Body of pancreas (tissue), 4 donors: Measurements from ENCODE around the gene RAD51D. TPM values are rescaled to one million over a fixed set of nuclear protein-coding genes. Genes with fewer than 3 reads are reported as not detected.

Source experiments
- ATAC-seq: fragments of 150-250 bp; one replicate; pipeline ENCODE4 v1.9.1; 2016
- DNase-seq, 4 donors: peaks; one replicate each; pipeline ENCODE4 v3.0.0-alpha.2; 2019
- H3K27ac ChIP-seq, 4 donors: fragments of 200-600 bp; sonication (generic); 1 replicate in 3 of 4; 2 replicates in 1 of 4; pipeline versions ENCODE4 v1.5.1 to v1.6.1; 2016 to 2019; ENCODE audit warnings: mild to moderate bottlenecking in 1 of 4, mixed read lengths in 1 of 4, moderate library complexity in 1 of 4
- H3K27me3 ChIP-seq, 2 donors: fragments of 200-600 bp; sonication (generic); one replicate each; pipeline ENCODE4 v1.6.0; 2016; ENCODE audit warnings: mild to moderate bottlenecking in 1 of 2
- H3K36me3 ChIP-seq, 2 donors: fragments of 200-600 bp; sonication (generic); replicated peaks in 1 of 2; 2 replicates each; pipeline ENCODE4 v1.5.1; 2016; ENCODE audit warnings: low read depth in 2 of 2; ENCODE audit not compliant: insufficient read depth in 1 of 2
- H3K4me1 ChIP-seq: fragments of 200-600 bp; sonication (generic); one replicate; pipeline ENCODE4 v1.6.0; 2016
- H3K4me3 ChIP-seq, 2 donors: fragments of 200-600 bp; sonication (generic); 1 replicate in 1 of 2; 2 replicates in 1 of 2; pipeline ENCODE4 v1.5.1; 2016 to 2019
- H3K9me3 ChIP-seq, 3 donors: fragments of 200-600 bp; sonication (generic); 1 replicate in 2 of 3; 2 replicates in 1 of 3; pipeline ENCODE4 v1.5.1; 2016
- POLR2A ChIP-seq, 3 donors: fragments of 450-650 bp; IDR thresholded peaks; one replicate each; pipeline ENCODE4 v1.6.1; 2016; ENCODE audit warnings: antibody characterized with exemption in 3 of 3, mild to moderate bottlenecking in 2 of 3
- WGBS, 2 donors: methylation state at CpG; one replicate each; pipeline ENCODE4 v1.1.5; 2017; 5-methylcytosine and 5-hydroxymethylcytosine counted together
- intact Hi-C: fragments of 100-400 bp; cut with DNase I; formaldehyde crosslinking; loops from one replicate; pipeline ENCODE4 v1.15.1; 2023
- total RNA-seq, 2 donors: library from RNA; depleted of rRNA; stranded (reverse); fragments of >200 nt; gene quantifications; one replicate each; pipeline ENCODE4 v1.1.0, GENCODE V29; 2016
- TF ChIP-seq, protein P1 (sequence below), 7 experiments: fragments of 450-650 bp in 4 of 7; fragments of 200-600 bp in 3 of 7; sonication (generic) in 3 of 7; IDR thresholded peaks; one replicate each; pipeline ENCODE4 v1.5.1; 2016 to 2019; ENCODE audit warnings: antibody characterized with exemption in 7 of 7

Gene RAD51D
- total RNA-seq, 2 donors from 2014 or later = 3.4 to 16.2 TPM

DNA sequence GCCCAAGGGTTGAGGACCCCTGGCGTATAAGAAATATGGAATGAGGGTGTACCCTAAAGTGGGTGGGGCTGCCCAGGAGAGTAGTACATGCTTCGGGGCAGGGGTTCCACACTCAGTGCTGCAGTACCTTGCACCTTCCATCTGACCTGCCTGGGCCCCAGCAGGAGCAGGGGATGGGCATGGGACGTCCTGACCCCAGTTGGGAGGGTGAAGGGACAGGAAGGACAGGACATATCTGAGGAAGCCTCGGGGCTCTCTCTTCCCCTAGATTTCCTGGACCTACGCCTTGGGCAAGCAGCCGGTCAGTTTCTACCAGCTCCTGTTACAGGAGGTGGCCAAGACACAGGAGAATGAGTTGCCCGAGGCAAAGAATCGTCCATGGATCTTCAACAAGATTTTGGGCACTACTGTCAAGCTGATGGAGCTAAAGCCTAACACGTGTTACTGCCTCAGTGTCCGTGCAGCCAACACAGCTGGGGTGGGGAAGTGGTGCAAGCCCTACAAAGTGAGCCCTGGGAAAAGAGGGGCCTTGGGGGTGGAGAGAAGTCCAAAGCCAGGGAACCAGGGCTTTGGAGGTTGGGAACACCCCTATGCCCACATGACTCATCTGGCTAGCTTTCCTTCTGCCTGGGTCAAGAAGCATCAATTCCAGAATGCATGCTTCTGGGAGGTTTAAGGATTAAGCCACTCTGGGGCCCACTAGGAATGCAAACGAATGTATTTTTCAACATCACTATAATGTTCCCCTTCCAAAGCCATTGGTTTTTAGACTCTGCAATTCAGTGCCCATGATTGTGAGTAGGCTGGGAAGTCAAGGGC is 9.7 kb upstream of the RAD51D start:
- TF ChIP-seq POLR2A (IDR thresholded peaks at IDR 0.05) = no peak
- TF ChIP-seq, protein P1, sequence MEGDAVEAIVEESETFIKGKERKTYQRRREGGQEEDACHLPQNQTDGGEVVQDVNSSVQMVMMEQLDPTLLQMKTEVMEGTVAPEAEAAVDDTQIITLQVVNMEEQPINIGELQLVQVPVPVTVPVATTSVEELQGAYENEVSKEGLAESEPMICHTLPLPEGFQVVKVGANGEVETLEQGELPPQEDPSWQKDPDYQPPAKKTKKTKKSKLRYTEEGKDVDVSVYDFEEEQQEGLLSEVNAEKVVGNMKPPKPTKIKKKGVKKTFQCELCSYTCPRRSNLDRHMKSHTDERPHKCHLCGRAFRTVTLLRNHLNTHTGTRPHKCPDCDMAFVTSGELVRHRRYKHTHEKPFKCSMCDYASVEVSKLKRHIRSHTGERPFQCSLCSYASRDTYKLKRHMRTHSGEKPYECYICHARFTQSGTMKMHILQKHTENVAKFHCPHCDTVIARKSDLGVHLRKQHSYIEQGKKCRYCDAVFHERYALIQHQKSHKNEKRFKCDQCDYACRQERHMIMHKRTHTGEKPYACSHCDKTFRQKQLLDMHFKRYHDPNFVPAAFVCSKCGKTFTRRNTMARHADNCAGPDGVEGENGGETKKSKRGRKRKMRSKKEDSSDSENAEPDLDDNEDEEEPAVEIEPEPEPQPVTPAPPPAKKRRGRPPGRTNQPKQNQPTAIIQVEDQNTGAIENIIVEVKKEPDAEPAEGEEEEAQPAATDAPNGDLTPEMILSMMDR (IDR thresholded peaks at IDR 0.05) = no peak
- Histone ChIP-seq H3K27me3 (no peaks in the 10 kb centered on the region), H3K9me3 (no peaks in the 10 kb centered on the region), H3K4me1 (no peaks in the 10 kb centered on the region), H3K36me3 (peaks cover 0 to 17% of the 10 kb centered on the region in 2 donors), H3K4me3 (no peak overlapping the region), H3K27ac (no peak overlapping the region)
- no peak for DNase-seq
- intact Hi-C loops = no loop called here
- WGBS, 2 donors = 70 to 84% methylated on average over 5 to 11 of the region's 11 CpGs
- no peak for ATAC-seq

DNA sequence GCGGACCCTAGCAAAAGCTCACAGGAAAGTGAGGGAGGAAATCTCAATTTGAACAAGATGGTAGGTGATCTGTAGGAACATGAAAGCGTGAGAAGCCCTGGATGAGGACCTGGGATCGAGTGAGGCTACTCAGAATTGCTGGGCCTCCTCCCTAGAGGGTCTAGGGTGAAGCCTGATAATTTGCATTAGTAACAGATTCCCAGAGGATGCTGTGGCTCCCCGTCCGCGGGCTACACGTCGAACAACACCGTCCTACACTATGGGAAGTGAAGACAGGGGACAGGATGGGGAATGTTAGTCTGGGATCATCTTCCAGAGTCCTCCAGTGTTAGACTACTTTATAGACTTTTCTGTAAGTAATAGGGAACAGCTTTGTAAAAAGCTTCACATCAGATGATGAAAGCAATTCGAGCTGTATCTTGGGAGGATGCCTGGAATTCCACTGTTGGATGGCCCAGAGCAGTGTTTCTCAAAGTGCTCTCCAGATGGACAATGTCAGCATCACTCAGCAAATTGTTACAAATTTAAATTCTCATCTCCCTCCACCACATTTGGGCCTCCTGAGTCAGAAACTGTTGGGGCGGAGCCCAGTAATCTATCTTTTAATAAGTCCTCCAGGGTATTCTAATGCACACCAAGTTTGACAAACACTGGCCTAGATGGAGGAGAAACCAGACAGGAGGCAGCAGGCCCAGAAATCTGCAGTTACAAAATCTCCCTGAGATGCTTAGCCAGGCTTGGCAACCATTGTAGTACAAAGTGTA is 8.3 kb upstream of the RAD51D start:
- ATAC-seq (peak; percentile 27), DNase-seq (peak in 2 of 4 donors; percentile 19 to 33)
- no peak for TF ChIP-seq POLR2A (IDR thresholded peaks at IDR 0.05)
- TF ChIP-seq, protein P1 (IDR thresholded peaks at IDR 0.05) = no peak
- Histone ChIP-seq H3K4me1 (no peaks in the 10 kb centered on the region), H3K4me3 (no peak overlapping the region), H3K9me3 (no peaks in the 10 kb centered on the region), H3K36me3 (peaks cover 0 to 5% of the 10 kb centered on the region in 2 donors), H3K27me3 (no peaks in the 10 kb centered on the region), H3K27ac (no peak overlapping the region)
- intact Hi-C loops = no loop called here
- 78 to 80% methylated on average over 11 of the region's 11 CpGs for WGBS, 2 donors

DNA sequence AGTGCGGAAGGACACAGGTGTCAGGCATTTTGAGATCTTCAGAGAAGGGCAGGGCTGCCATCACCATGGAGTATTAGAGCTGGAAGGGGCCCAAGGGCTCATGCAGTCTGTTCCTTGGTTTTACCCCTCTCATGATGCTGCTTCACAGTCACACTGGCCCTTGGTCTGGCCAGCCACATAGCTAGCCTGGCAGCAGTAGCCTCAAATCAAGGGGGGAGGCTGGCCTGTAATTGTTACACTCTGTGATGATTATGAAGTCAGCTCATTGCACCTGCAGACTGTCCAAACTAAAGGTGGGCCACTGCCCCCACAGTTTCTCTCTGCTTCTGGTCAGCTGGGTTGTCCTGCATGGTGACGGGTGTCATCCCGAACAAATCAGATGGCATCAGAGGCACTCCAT is 1.7 kb upstream of the RAD51D start, which contains the start of gene FNDC8:
Gene FNDC8 (plus strand): TSS at position 301 of the 400 bp plus-strand sequence. CDS start 79 bp downstream, at position 380.
- intact Hi-C loops = loop anchor here (5.0 kb wide), 1 partner anchor 699 kb away; no protein-coding TSS in a partner anchor
- H3K4me1 ChIP-seq = peaks cover 17% of the 10 kb centered on the region
- WGBS, 2 donors = 86 to 93% methylated on average over 3 of the region's 3 CpGs

DNA sequence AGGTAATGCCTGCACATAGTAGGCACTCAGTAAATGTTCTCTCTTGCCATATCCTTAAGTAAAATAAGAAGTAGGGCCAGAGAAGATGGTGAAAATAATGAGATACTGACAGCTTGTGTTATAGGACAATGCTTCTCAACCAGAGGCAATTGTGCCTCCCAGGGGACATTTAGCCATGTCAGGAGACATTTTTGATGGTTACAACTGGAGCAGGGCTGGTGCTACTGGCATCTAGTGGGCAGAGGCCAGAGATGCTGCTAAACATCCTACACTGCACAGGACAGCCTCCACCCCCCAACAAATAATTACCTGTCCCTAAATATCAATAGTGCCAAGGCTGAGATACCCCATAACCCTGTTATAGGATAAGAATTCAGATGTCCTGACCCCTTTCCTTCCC is 1.7 kb downstream of the RAD51D start:
- H3K9me3 ChIP-seq = no peaks in the 10 kb centered on the region
- no peak overlapping the region for H3K4me3 ChIP-seq
- H3K36me3 ChIP-seq = no peaks in the 10 kb centered on the region
- intact Hi-C loops = loop anchor here (10.0 kb wide), 1 partner anchor 573 kb away; no protein-coding TSS in a partner anchor
- ATAC-seq = no peak
- H3K27ac ChIP-seq = no peak overlapping the region
- TF ChIP-seq, protein P1 (IDR thresholded peaks at IDR 0.05) = no peak
- H3K4me1 ChIP-seq = peaks cover 17% of the 10 kb centered on the region
- DNase-seq = no peak
- H3K27me3 ChIP-seq = no peaks in the 10 kb centered on the region

More for the DNA sequence above, 1.7 kb upstream of the RAD51D start, which contains the start of gene FNDC8:
- H3K4me3 ChIP-seq = no peak within 1 kb of the TSS
- ATAC-seq = no peak
- no peaks in the 10 kb centered on the region for H3K36me3 ChIP-seq
- no peak for DNase-seq
- no peak for TF ChIP-seq POLR2A (IDR thresholded peaks at IDR 0.05)
- TF ChIP-seq, protein P1 (IDR thresholded peaks at IDR 0.05) = no peak
- no peak within 1 kb of the TSS for H3K27ac ChIP-seq
- no peaks in the 10 kb centered on the region for H3K27me3 ChIP-seq
- no peaks in the 10 kb centered on the region for H3K9me3 ChIP-seq
